Measurements from ENCODE around the gene LAMB3.
A peak's percentile ranks its signal among the peaks of the same experiment; 100 is the strongest.

The LAMB3 gene

GRCh38 chr1:209689477-209689876 is 37.3 kb upstream of the LAMB3 start:
- no peak overlapping the region for H3K4me3 ChIP-seq (ENCODE audit: low read depth, low read length)
- no peak for TF ChIP-seq CTCF (IDR thresholded peaks at IDR 0.05; ENCODE audit: low read depth, low read length)

- no peak for TF ChIP-seq CTCF (IDR thresholded peaks at IDR 0.05; ENCODE audit: low read depth, low read length)
- H3K4me3 ChIP-seq (ENCODE audit: low read depth, low read length), result no peak overlapping the region
Observed at GRCh38 chr1:209688746-209689234, 36.6 kb upstream of the LAMB3 start.

GRCh38 chr1:209686322-209686721 is 34.1 kb upstream of the LAMB3 start:
- H3K4me3 ChIP-seq (ENCODE audit: low read depth, low read length), result no peak overlapping the region
- no peak for TF ChIP-seq CTCF (IDR thresholded peaks at IDR 0.05; ENCODE audit: low read depth, low read length)

GRCh38 chr1:209685821-209686220 is 33.6 kb upstream of the LAMB3 start:
- H3K4me3 ChIP-seq (ENCODE audit: low read depth, low read length), result no peak overlapping the region
- TF ChIP-seq CTCF (IDR thresholded peaks at IDR 0.05; ENCODE audit: low read depth, low read length), result no peak

- no peak for TF ChIP-seq CTCF (IDR thresholded peaks at IDR 0.05; ENCODE audit: low read depth, low read length)
- no peak overlapping the region for H3K4me3 ChIP-seq (ENCODE audit: low read depth, low read length)
Observed at GRCh38 chr1:209678981-209679539, 26.8 kb upstream of the LAMB3 start.

GRCh38 chr1:209675565-209676154 is 23.4 kb upstream of the LAMB3 start:
- TF ChIP-seq CTCF (IDR thresholded peaks at IDR 0.05; ENCODE audit: low read depth, low read length), result no peak
- H3K4me3 ChIP-seq (ENCODE audit: low read depth, low read length), result peak overlapping the region; percentile 55

GRCh38 chr1:209674957-209675564 is 22.8 kb upstream of the LAMB3 start, which contains the start of gene G0S2:
TSS of gene G0S2 (plus strand) at chr1:209675412. CDS start at chr1:209675685, 273 bp downstream.
- H3K4me3 ChIP-seq (ENCODE audit: low read depth, low read length), result peak within 1 kb of the TSS; percentile 55
- no peak for TF ChIP-seq CTCF (IDR thresholded peaks at IDR 0.05; ENCODE audit: low read depth, low read length)
